H1 (cell line): Measurements from ENCODE around the gene TRDN.

Experiments
- BACH1 ChIP-seq: IDR thresholded peaks from 2 replicates; pipeline ENCODE4 v1.6.1; 2012; ENCODE audit warnings: low read length, improper control_type of control experiment
- CEBPB ChIP-seq: IDR thresholded peaks from 2 replicates; pipeline ENCODE4 v1.6.1; 2012; ENCODE audit warnings: low read depth, low read length
- EZH2 ChIP-seq: fragments of 200-600 bp; sonication (generic); IDR thresholded peaks from 2 replicates; pipeline ENCODE4 v1.7.1; 2012; ENCODE audit warnings: low read depth, mild to moderate bottlenecking, moderate library complexity, low read length, inconsistent platforms; ENCODE audit not compliant: severe bottlenecking
- JUN ChIP-seq: IDR thresholded peaks from 2 replicates; pipeline ENCODE4 v1.6.1; 2011; ENCODE audit warnings: low read depth, mild to moderate bottlenecking, improper control_type of control experiment, low read length
- POLR2A ChIP-seq, 2 experiments: IDR thresholded peaks; 1 replicate in 1 of 2; 2 replicates in 1 of 2; pipeline ENCODE4 v1.6.1; 2011; ENCODE audit warnings: low read depth in 2 of 2, low read length in 2 of 2, mild to moderate bottlenecking in 2 of 2; ENCODE audit errors: control extremely low read depth in 1 of 2
- POLR2AphosphoS5 ChIP-seq: IDR thresholded peaks from 2 replicates; pipeline ENCODE4 v1.6.1; 2011; ENCODE audit warnings: low read depth, low read length
- RXRA ChIP-seq: IDR thresholded peaks from 2 replicates; pipeline ENCODE4 v1.6.1; 2011; ENCODE audit warnings: low read depth, mild to moderate bottlenecking, low read length, moderate library complexity; ENCODE audit not compliant: insufficient read depth
- SIN3A ChIP-seq, 2 experiments: IDR thresholded peaks in 1 of 2; conservative IDR thresholded peaks in 1 of 2; 2 replicates each; pipeline ENCODE4 v1.6.1; 2011 to 2012; ENCODE audit warnings: low read length in 2 of 2, improper control_type of control experiment in 1 of 2, low read depth in 1 of 2, mild to moderate bottlenecking in 1 of 2
- SP1 ChIP-seq: IDR thresholded peaks from 2 replicates; pipeline ENCODE4 v1.6.1; 2011; ENCODE audit warnings: low read depth, low read length
- TAF7 ChIP-seq: optimal IDR thresholded peaks from 2 replicates; pipeline ENCODE3; 2011; ENCODE audit warnings: low read depth, mild to moderate bottlenecking, inconsistent platforms, low read length, moderate library complexity, borderline replicate concordance
- TF ChIP-seq, protein P1 (sequence below), 3 experiments: IDR thresholded peaks; 1 replicate in 2 of 3; 2 replicates in 1 of 3; pipeline versions ENCODE4 v1.5.1 to v1.6.1; 2011; ENCODE audit warnings: low read length in 3 of 3, mild to moderate bottlenecking in 3 of 3, inconsistent platforms in 2 of 3, low read depth in 1 of 3, moderate library complexity in 1 of 3; ENCODE audit not compliant: insufficient read depth in 1 of 3; ENCODE audit errors: control extremely low read depth in 1 of 3
- TF ChIP-seq, protein P2 (sequence below): IDR thresholded peaks from 2 replicates; pipeline ENCODE4 v1.6.1; 2012; ENCODE audit warnings: inconsistent platforms
- TF ChIP-seq, protein P3 (sequence below): IDR thresholded peaks from 2 replicates; pipeline ENCODE4 v1.6.1; 2011; ENCODE audit warnings: low read length, improper control_type of control experiment

DNA sequence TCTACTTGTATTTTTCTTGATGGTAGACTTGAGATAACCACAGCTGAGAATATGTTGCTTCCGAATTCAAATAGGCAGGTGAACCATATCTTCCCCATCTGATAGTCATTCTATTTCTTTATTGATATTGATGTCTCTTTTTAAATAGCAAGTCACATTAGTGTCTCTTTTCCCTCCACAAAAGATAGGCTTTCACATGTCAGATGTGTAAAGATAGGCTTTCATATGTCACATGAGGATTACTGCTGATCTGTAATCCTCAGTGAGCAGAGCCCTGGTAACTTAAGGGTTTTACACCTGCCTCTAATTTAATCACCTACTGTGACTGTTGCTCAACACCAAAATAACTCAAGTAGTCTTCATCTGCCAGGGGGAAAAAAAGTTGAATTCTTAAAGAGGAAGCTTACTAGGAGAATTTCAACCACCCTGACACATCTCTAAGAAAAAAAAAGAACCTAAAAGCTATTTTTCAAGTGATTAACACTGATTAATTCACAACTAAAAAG is 45.3 kb upstream of the TRDN start:
- no peak for TF ChIP-seq JUN
- TF ChIP-seq, protein P1, sequence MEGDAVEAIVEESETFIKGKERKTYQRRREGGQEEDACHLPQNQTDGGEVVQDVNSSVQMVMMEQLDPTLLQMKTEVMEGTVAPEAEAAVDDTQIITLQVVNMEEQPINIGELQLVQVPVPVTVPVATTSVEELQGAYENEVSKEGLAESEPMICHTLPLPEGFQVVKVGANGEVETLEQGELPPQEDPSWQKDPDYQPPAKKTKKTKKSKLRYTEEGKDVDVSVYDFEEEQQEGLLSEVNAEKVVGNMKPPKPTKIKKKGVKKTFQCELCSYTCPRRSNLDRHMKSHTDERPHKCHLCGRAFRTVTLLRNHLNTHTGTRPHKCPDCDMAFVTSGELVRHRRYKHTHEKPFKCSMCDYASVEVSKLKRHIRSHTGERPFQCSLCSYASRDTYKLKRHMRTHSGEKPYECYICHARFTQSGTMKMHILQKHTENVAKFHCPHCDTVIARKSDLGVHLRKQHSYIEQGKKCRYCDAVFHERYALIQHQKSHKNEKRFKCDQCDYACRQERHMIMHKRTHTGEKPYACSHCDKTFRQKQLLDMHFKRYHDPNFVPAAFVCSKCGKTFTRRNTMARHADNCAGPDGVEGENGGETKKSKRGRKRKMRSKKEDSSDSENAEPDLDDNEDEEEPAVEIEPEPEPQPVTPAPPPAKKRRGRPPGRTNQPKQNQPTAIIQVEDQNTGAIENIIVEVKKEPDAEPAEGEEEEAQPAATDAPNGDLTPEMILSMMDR (IDR thresholded peaks at IDR 0.05; ENCODE audit: control extremely low read depth in 1 of 3, insufficient read depth in 1 of 3, low read depth in 1 of 3, low read length in 3 of 3), result no peak
- TF ChIP-seq BACH1, result no peak
- TF ChIP-seq EZH2, result no peak
- TF ChIP-seq TAF7, result no peak
- TF ChIP-seq SIN3A (conservative IDR thresholded peaks at IDR 0.05 in 1 of 2, IDR thresholded peaks at IDR 0.05 in 1 of 2; ENCODE audit: low read depth in 1 of 2, low read length in 2 of 2), result no peak
- peak; percentile 66; the same call in 1 of the 2 replicates for TF ChIP-seq CEBPB
- TF ChIP-seq POLR2A (IDR thresholded peaks at IDR 0.05; ENCODE audit: control extremely low read depth in 1 of 2, low read depth in 2 of 2, low read length in 2 of 2), result no peak
- no peak for TF ChIP-seq SP1
- TF ChIP-seq, protein P2, sequence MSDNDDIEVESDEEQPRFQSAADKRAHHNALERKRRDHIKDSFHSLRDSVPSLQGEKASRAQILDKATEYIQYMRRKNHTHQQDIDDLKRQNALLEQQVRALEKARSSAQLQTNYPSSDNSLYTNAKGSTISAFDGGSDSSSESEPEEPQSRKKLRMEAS, result no peak
- TF ChIP-seq RXRA, result no peak
- TF ChIP-seq, protein P3, sequence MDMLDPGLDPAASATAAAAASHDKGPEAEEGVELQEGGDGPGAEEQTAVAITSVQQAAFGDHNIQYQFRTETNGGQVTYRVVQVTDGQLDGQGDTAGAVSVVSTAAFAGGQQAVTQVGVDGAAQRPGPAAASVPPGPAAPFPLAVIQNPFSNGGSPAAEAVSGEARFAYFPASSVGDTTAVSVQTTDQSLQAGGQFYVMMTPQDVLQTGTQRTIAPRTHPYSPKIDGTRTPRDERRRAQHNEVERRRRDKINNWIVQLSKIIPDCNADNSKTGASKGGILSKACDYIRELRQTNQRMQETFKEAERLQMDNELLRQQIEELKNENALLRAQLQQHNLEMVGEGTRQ, result no peak
- TF ChIP-seq POLR2AphosphoS5, result no peak
